ENCODE data around the gene DACT2. TPM values are rescaled to one million over a fixed set of nuclear protein-coding genes. Genes with fewer than 3 reads are reported as not detected.

DACT2 gene
- total and polyA plus RNA-seq, 7 donors = 0.01 to 0.17 TPM; not detected in 5

DNA sequence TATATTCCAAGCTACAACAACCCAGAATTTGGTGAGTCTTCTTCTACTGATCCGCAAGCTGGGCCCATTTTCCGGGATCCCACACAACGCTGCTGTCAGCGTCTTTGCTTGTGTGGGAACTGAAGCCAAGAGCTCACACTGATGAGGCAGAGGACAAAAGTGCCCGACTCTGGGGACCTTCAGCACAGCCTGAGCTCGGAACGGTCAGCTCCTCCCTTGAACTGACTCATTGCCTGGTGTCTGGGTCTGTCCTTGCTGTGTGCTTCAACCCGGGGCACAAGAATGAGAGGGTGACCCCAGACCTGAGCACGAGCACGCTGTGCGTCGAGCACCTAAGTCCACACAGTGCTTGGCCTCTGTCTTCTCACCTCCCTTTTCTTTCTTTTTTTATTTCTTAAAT is 33.5 kb downstream of the DACT2 start:
- ATAC-seq = no peak
- WGBS, 3 donors = 65 to 70% (median 70%) methylated on average over 12 of the region's 12 CpGs
- no peak overlapping the region for H3K4me3 ChIP-seq

DNA sequence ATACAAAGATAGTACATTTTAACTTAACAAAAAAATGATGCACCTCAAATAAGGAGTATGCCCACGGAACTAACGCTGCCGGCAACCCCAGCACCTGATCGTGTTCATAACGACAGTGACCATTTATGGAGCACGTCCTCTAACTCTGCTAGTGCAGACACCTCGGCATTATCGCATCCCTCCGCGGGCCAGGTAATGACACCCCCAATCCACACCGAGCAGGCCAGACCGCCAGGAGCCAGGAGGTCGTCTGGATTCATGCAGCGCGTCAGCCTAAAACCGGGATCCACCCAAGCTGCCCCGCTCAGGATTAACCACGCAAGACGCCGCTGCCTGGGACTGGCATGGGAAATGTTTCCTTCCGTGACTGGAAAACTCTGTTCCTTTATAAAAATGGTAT is 34.1 kb downstream of the DACT2 start:
- ATAC-seq (no peak), DNase-seq (no peak)
- Histone ChIP-seq H3K27ac (no peak overlapping the region), H3K27me3 (ENCODE audit: insufficient read depth in 3 of 3, low read length in 2 of 3) (peaks cover 0 to 18% (median 11%) of the 10 kb centered on the region in 3 donors), H3K4me3 (no peak overlapping the region), H3K9me3 (no peaks in the 10 kb centered on the region), H3K36me3 (ENCODE audit: insufficient read depth in 1 of 2, low read depth in 1 of 2) (no peaks in the 10 kb centered on the region), H3K4me1 (no peaks in the 10 kb centered on the region)
- TF ChIP-seq, protein P1, sequence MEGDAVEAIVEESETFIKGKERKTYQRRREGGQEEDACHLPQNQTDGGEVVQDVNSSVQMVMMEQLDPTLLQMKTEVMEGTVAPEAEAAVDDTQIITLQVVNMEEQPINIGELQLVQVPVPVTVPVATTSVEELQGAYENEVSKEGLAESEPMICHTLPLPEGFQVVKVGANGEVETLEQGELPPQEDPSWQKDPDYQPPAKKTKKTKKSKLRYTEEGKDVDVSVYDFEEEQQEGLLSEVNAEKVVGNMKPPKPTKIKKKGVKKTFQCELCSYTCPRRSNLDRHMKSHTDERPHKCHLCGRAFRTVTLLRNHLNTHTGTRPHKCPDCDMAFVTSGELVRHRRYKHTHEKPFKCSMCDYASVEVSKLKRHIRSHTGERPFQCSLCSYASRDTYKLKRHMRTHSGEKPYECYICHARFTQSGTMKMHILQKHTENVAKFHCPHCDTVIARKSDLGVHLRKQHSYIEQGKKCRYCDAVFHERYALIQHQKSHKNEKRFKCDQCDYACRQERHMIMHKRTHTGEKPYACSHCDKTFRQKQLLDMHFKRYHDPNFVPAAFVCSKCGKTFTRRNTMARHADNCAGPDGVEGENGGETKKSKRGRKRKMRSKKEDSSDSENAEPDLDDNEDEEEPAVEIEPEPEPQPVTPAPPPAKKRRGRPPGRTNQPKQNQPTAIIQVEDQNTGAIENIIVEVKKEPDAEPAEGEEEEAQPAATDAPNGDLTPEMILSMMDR (IDR thresholded peaks at IDR 0.05) = no peak
- 94 to 96% (median 94%) methylated on average over 21 of the region's 21 CpGs for WGBS, 3 donors
- intact Hi-C loops (cut with DNase I) = no loop called here

More for the DNA sequence above, 33.5 kb downstream of the DACT2 start:
- TF ChIP-seq, protein P1 (IDR thresholded peaks at IDR 0.05) = no peak
- Histone ChIP-seq H3K27ac (no peak overlapping the region), H3K27me3 (ENCODE audit: insufficient read depth in 3 of 3, low read length in 2 of 3) (peaks cover 0 to 11% (median 9%) of the 10 kb centered on the region in 3 donors), H3K9me3 (no peaks in the 10 kb centered on the region), H3K4me1 (no peaks in the 10 kb centered on the region), H3K36me3 (ENCODE audit: insufficient read depth in 1 of 2, low read depth in 1 of 2) (no peaks in the 10 kb centered on the region)
- intact Hi-C loops (cut with DNase I) = no loop called here
- no peak for DNase-seq

DNA sequence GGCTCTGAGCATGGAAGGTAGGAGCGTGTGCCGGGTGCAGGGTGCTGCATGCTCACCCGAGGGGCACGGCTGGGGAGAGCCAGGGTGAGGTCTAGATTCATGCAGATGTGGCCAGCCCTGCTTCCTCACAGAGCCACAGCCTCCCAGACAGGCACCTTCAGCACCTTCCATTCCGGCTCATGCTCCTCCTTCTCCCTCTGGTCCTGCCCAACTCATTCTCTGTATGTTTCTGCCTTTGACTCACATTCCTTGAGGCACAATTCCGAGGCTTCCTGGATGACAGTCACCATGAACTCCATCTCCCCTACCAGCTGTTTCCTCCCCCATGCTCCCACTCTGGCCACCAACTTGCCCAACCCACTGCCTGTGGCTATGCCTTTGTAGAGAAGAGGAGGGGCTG is 35.4 kb downstream of the DACT2 start:
- intact Hi-C loops (cut with DNase I) = no loop called here
- peaks cover 0 to 19% (median 13%) of the 10 kb centered on the region in 3 donors for H3K27me3 ChIP-seq (ENCODE audit: insufficient read depth in 3 of 3, low read length in 2 of 3)
- H3K27ac ChIP-seq = no peak overlapping the region
- ATAC-seq (no peak), DNase-seq (no peak)
- H3K36me3 ChIP-seq (ENCODE audit: insufficient read depth in 1 of 2, low read depth in 1 of 2) = no peaks in the 10 kb centered on the region
- TF ChIP-seq, protein P1 (IDR thresholded peaks at IDR 0.05) = no peak
- H3K9me3 ChIP-seq = no peaks in the 10 kb centered on the region
- no peak overlapping the region for H3K4me3 ChIP-seq
- no peaks in the 10 kb centered on the region for H3K4me1 ChIP-seq
- WGBS, 3 donors = 76 to 85% (median 83%) methylated on average over 4 to 6 of the region's 6 CpGs

DNA sequence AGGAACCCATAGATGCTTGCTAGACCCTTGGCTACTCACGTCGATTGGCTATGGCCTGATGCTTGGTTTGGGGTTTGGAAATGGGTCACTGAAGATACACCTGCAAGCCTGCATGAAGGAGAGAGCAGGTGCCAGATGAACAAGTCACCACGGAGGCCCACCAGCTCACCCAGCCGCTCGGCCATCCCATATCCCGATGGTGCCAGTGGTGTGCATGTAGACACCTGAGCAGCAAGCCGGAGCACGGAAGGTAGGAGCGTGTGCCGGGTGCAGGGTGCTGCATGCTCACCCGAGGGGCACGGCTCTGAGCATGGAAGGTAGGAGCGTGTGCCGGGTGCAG is 35.9 kb downstream of the DACT2 start:
- no peaks in the 10 kb centered on the region for H3K36me3 ChIP-seq (ENCODE audit: insufficient read depth in 1 of 2, low read depth in 1 of 2)
- intact Hi-C loops (cut with DNase I) = no loop called here
- TF ChIP-seq, protein P1 (IDR thresholded peaks at IDR 0.05) = no peak
- no peak overlapping the region for H3K4me3 ChIP-seq
- H3K9me3 ChIP-seq = no peaks in the 10 kb centered on the region
- peaks cover 0 to 15% (median 14%) of the 10 kb centered on the region in 3 donors for H3K27me3 ChIP-seq (ENCODE audit: insufficient read depth in 3 of 3, low read length in 2 of 3)
- H3K4me1 ChIP-seq = no peaks in the 10 kb centered on the region
- ATAC-seq (no peak), DNase-seq (no peak)
- 93 to 99% (median 95%) methylated on average over 14 of the region's 14 CpGs for WGBS, 3 donors
- no peak overlapping the region for H3K27ac ChIP-seq

DNA sequence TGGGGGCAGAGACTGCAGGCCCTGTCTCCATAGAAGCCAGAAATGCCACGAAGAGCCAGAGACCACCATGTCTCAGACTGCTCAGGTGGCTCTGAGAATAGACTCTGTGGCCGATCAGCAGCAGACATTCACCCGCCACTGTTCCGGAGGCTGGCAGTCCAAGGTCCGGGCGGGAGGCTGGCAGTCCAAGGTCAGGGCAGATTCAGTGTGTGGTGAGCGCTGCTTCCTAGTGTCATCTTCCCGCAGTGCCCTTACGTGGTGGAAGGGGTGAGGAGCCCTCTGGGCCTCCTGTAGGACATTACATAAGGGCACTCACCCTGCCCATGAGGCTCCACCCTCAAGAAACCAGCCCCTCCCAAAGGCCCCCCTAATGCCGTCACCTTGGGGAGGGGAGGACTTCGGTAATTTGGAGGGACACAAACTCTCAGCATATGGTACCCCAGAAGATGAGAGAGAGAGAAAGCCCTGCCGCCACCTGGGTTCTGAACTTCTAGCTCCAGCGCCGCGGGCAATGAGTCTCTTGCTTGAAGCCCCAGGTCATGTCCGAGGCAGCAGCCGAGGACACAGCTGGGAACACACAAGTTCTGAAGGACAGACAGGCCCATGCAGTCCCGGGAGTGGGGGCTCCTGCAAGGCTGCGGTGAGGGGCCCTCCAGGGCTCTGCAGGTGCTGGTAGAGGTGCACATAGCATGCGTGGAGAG is 36.4 kb downstream of the DACT2 start:
- DNase-seq (no peak), ATAC-seq (no peak)
- Histone ChIP-seq H3K27me3 (ENCODE audit: insufficient read depth in 3 of 3, low read length in 2 of 3) (peaks cover 0 to 18% (median 14%) of the 10 kb centered on the region in 3 donors), H3K36me3 (ENCODE audit: insufficient read depth in 1 of 2, low read depth in 1 of 2) (no peaks in the 10 kb centered on the region), H3K27ac (no peak overlapping the region), H3K4me3 (no peak overlapping the region), H3K4me1 (no peaks in the 10 kb centered on the region), H3K9me3 (no peaks in the 10 kb centered on the region)
- TF ChIP-seq, protein P1 (IDR thresholded peaks at IDR 0.05) = no peak
- 88 to 90% (median 88%) methylated on average over 20 of the region's 20 CpGs for WGBS, 3 donors
- intact Hi-C loops (cut with DNase I) = no loop called here

Measured in psoas muscle (tissue), 8 donors.